Activated CD4-positive, alpha-beta T cell treated with anti-CD3 and anti-CD28 coated beads, Interleukin-2, amount 10 ng/mL, durations not matched to agents 24 days and 14 days (primary cell): ENCODE measurements around the gene BACH2. TPM values are rescaled to one million over a fixed set of nuclear protein-coding genes. Genes with fewer than 3 reads are reported as not detected.
A peak's percentile ranks its signal among the peaks of the same experiment; 100 is the strongest.

Experiments
- DNase-seq: peaks from one replicate; pipeline ENCODE4 v3.0.0; 2022
- H3K27ac Mint-ChIP-seq: one replicate; pipeline ENCODE4 v1.8.0; 2022; ENCODE audit warnings: mild to moderate bottlenecking, mixed read lengths
- H3K27me3 Mint-ChIP-seq: one replicate; pipeline ENCODE4 v1.8.0; 2022; ENCODE audit warnings: mixed read lengths
- H3K36me3 Mint-ChIP-seq: one replicate; pipeline ENCODE4 v1.8.0; 2022; ENCODE audit warnings: low read depth, mild to moderate bottlenecking, mixed read lengths
- H3K4me1 Mint-ChIP-seq: one replicate; pipeline ENCODE4 v1.8.0; 2021; ENCODE audit warnings: mixed read lengths
- H3K4me3 Mint-ChIP-seq: one replicate; pipeline ENCODE4 v1.8.0; 2022; ENCODE audit warnings: mild to moderate bottlenecking, moderate library complexity, mixed read lengths
- H3K9me3 Mint-ChIP-seq: one replicate; pipeline ENCODE4 v1.8.0; 2021; ENCODE audit warnings: mixed read lengths
- intact Hi-C: fragments of 100-400 bp; cut with micrococcal nuclease; formaldehyde crosslinking; loops from one replicate; pipeline ENCODE4 v1.15.1; 2023
- total RNA-seq: library from RNA; stranded (reverse); gene quantifications from 2 replicates; pipeline ENCODE4 v1.2.3, GENCODE V29; 2022

The BACH2 gene
- total RNA-seq, 1 donor from 2014 or later: 69.2 TPM

DNA sequence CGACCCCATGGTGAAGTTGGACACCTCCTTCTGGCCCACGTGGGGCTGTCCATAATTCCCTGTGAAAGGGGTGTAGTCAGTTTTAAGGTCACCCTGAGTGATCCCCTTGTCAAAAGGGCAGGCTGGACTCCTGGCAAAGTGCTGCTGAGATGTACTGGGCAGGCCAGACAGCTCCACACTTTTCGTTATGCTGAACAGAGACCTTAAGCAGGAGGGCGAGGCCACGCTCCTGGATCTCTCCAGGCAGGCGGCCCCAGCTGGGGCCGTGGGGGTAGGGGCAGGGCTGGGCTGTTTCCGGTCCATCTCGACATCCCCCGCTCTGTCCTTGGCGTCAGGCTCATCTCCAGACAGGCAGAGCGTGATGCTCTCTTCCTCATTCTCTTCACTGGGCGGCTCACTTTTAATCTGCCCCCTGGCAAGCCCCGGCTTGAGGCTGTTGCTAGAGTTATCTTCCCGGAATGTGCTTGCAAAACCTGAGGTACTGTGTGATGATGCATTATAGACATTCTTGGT, 345.7 kb downstream of the BACH2 start:
- H3K9me3 Mint-ChIP-seq: no peaks in the 10 kb centered on the region
- no peak for DNase-seq
- no peak overlapping the region for H3K27ac Mint-ChIP-seq
- H3K4me3 Mint-ChIP-seq: no peak overlapping the region
- H3K4me1 Mint-ChIP-seq: peaks cover 61% of the 10 kb centered on the region
- H3K36me3 Mint-ChIP-seq: peaks cover 73% of the 10 kb centered on the region
- intact Hi-C loops: loop anchor here (5.0 kb wide), 1 partner anchor 56 kb away; no protein-coding TSS in a partner anchor
- H3K27me3 Mint-ChIP-seq: no peaks in the 10 kb centered on the region

DNA sequence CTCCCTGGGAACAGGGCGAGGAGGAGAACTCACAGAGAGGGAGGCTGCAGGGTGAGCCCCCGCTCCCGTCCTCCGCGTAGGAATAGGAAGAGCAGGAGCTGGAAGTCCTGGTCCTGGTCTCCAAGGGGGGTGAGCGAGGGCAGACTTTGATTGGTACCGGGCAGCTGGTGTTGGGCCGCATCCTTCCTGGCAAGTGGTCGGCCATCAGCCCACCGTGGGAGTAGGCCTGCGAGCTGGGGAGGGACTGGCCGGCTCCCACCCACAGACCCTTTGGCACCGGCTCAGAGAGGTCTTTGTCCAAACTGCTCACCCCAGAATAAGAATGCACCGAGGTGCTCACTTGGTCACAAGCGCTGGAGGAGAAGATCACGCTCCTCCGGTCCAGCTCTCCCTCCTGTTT, 346.2 kb downstream of the BACH2 start:
- Mint-ChIP-seq H3K4me1 (peaks cover 61% of the 10 kb centered on the region), H3K27ac (no peak overlapping the region), H3K4me3 (no peak overlapping the region), H3K27me3 (no peaks in the 10 kb centered on the region), H3K9me3 (no peaks in the 10 kb centered on the region), H3K36me3 (peaks cover 73% of the 10 kb centered on the region)
- DNase-seq: no peak
- intact Hi-C loops: loop anchor here (5.0 kb wide), 1 partner anchor 57 kb away; no protein-coding TSS in a partner anchor

DNA sequence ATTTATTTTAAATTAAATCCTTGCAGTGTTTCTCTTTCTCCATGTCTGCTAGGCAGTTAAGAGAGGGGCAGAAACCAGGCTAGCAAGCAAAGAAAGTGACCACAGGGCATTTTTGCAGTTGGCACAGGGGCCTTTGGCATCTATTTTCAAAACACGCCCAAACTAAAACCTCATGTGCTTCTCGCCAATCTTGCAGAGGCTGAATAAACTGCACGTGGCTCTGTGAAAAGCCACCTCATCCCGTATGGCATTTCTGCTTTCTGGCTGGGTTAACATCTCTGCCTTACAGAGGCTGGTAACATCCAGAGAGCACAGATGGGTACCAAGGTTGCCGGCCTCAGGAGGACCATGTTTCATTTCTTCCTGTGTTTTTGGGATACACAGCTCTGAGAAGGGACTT, 347.8 kb downstream of the BACH2 start:
- Mint-ChIP-seq H3K36me3 (peaks cover 78% of the 10 kb centered on the region), H3K27ac (no peak overlapping the region), H3K27me3 (no peaks in the 10 kb centered on the region), H3K4me3 (no peak overlapping the region), H3K9me3 (no peaks in the 10 kb centered on the region), H3K4me1 (peaks cover 56% of the 10 kb centered on the region)
- no peak for DNase-seq
- intact Hi-C loops: no loop called here

DNA sequence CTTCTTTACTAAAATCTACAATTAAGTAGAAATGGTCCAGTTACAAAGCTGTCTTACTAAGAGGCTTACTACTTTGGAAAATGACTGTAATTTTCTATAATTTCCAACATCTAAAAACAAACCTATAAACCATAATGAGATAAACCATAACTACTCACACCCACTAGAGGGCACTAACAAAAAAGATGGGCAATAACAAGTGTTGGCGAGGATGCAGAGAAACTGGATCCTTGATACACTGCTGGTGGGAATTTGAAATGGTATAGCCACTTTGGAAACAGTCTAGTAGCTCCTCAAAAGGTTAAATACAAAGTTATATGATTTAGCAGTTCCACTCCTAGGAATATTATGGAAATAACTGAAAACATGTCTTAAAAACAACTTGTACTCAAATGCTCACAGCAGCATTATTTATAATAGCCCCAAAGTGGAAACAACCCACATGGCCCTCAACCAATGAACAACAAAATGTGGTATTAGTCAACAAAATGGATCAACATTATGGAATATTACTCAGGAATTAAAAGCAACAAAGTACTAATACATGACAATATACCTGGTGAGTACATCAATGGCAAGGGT, 351.7 kb downstream of the BACH2 start:
- no peak for DNase-seq
- Mint-ChIP-seq H3K27ac (peak overlapping the region; percentile 11), H3K27me3 (no peaks in the 10 kb centered on the region), H3K9me3 (no peaks in the 10 kb centered on the region), H3K36me3 (peaks cover 77% of the 10 kb centered on the region), H3K4me1 (peaks cover 49% of the 10 kb centered on the region), H3K4me3 (no peak overlapping the region)
- intact Hi-C loops: loop anchor here (1.0 to 2.0 kb wide), 2 partner anchors 8 to 42 kb away; no protein-coding TSS in a partner anchor

GRCh38 chr6:89944181-89944755, 352.4 kb downstream of the BACH2 start:
- intact Hi-C loops: loop anchor here (2.0 kb wide), 1 partner anchor 43 kb away; no protein-coding TSS in a partner anchor
- H3K27ac Mint-ChIP-seq: peak overlapping the region; percentile 7
- H3K4me1 Mint-ChIP-seq: peaks cover 42% of the 10 kb centered on the region

GRCh38 chr6:89942601-89943000, 354.0 kb downstream of the BACH2 start:
- no peaks in the 10 kb centered on the region for H3K27me3 Mint-ChIP-seq
- H3K27ac Mint-ChIP-seq: no peak overlapping the region
- peaks cover 79% of the 10 kb centered on the region for H3K36me3 Mint-ChIP-seq
- H3K4me3 Mint-ChIP-seq: no peak overlapping the region
- peaks cover 46% of the 10 kb centered on the region for H3K4me1 Mint-ChIP-seq
- intact Hi-C loops: no loop called here
- no peak for DNase-seq
- H3K9me3 Mint-ChIP-seq: no peaks in the 10 kb centered on the region

More at GRCh38 chr6:89944181-89944755, 352.4 kb downstream of the BACH2 start:
- Mint-ChIP-seq H3K36me3 (peaks cover 72% of the 10 kb centered on the region), H3K4me3 (no peak overlapping the region), H3K27me3 (no peaks in the 10 kb centered on the region), H3K9me3 (no peaks in the 10 kb centered on the region)
- DNase-seq: no peak

DNA sequence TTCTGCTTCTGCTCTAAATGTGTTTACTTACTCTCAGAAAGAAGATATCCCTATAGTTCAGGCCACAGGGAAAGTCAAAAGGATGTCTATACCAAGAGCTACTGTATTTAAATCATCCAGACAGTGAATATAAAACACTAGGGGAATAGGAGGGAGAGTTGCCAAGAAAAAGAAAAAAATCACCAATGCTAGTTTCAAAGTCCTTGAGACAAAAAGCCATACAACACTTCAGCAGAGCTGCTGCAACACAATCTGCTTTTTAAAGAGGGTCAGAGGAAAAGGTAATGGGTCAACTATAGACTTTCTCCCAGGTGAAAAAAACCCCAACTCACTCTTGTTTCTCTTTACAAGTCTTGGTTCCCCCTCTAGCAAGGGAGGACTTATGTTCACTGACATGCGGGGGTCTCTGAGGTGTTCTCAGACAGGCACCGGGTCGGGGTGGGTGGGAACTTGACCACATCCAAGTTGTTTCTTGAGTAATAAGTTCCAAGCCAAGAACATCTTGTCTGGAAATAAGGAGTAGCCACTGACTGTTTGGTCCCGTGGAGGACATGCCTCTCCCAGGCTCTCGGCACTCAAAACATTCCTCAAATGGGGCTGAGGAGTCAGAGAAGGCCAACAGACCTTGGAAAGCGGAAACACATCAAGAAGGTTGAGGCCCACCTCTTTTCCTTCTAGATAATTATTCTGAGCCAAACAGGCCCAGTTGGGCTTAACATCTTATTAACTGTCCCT, 354.7 kb downstream of the BACH2 start:
- Mint-ChIP-seq H3K36me3 (peaks cover 81% of the 10 kb centered on the region), H3K4me3 (no peak overlapping the region), H3K4me1 (peaks cover 43% of the 10 kb centered on the region), H3K27me3 (no peaks in the 10 kb centered on the region), H3K27ac (peak overlapping the region; percentile 29), H3K9me3 (no peaks in the 10 kb centered on the region)
- DNase-seq: no peak
- intact Hi-C loops: loop anchor here (2.0 kb wide), 2 partner anchors 235 to 451 kb away; no protein-coding TSS in a partner anchor

DNA sequence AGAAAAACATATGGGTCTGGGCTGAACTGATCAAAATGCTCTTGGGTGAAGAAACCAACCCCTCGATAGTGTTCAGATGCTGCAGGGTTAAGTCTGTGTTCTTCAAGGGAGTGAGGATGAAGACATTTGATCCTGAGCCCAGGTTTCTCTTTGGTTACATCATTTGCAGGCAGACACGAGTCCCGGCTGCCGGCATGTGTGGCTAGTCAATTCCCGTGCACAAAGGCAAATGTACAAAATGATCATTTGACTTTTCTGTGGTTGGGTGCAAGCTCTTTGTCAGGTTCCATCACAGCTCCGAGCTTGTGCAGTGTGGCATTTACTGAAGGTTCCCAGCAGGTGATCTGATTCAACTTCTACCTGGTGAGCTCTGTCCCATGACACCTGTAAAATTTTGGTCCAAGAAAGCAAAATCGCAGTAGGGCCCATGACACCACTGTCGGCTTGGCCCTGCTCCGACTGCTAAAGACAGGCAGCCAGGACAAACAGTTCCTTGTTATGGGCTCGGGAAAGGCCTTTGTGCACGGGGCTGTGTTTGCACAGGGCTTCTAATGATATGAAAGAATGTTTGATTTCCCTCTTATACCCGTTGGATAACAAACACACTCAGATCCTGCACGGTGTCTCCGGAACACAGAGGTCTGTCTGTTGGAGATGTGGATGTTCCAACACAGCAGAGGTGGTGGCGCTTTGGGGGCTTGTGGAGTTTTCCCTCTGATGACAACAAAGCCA, 355.4 kb downstream of the BACH2 start:
- intact Hi-C loops: loop anchor here (2.0 kb wide), 2 partner anchors 236 to 452 kb away; no protein-coding TSS in a partner anchor

GRCh38 chr6:89940225-89941027, 356.2 kb downstream of the BACH2 start:
- intact Hi-C loops: loop anchor here (1.0 to 2.0 kb wide), 5 partner anchors 140 to 539 kb away; no protein-coding TSS in a partner anchor
- H3K27me3 Mint-ChIP-seq: no peaks in the 10 kb centered on the region
- H3K9me3 Mint-ChIP-seq: no peaks in the 10 kb centered on the region
- peaks cover 34% of the 10 kb centered on the region for H3K4me1 Mint-ChIP-seq
- peak overlapping the region; percentile 41 for H3K27ac Mint-ChIP-seq
- peak; percentile 91 for DNase-seq
- no peak overlapping the region for H3K4me3 Mint-ChIP-seq
- peaks cover 80% of the 10 kb centered on the region for H3K36me3 Mint-ChIP-seq

More for the DNA sequence above, 355.4 kb downstream of the BACH2 start:
- Mint-ChIP-seq H3K4me3 (no peak overlapping the region), H3K4me1 (peaks cover 40% of the 10 kb centered on the region), H3K27me3 (no peaks in the 10 kb centered on the region), H3K36me3 (peaks cover 80% of the 10 kb centered on the region), H3K27ac (peak overlapping the region; percentile 41), H3K9me3 (no peaks in the 10 kb centered on the region)
- DNase-seq: no peak

- peaks cover 25% of the 10 kb centered on the region for H3K4me1 Mint-ChIP-seq
- peaks cover 78% of the 10 kb centered on the region for H3K36me3 Mint-ChIP-seq
- H3K27me3 Mint-ChIP-seq: no peaks in the 10 kb centered on the region
- no peak overlapping the region for H3K27ac Mint-ChIP-seq
- intact Hi-C loops: no loop called here
- DNase-seq: no peak
- H3K9me3 Mint-ChIP-seq: no peaks in the 10 kb centered on the region
- H3K4me3 Mint-ChIP-seq: no peak overlapping the region
Observed at GRCh38 chr6:89939144-89939543, 357.5 kb downstream of the BACH2 start.

- H3K9me3 Mint-ChIP-seq: no peaks in the 10 kb centered on the region
- DNase-seq: no peak
- peaks cover 76% of the 10 kb centered on the region for H3K36me3 Mint-ChIP-seq
- intact Hi-C loops: no loop called here
- no peak overlapping the region for H3K27ac Mint-ChIP-seq
- no peak overlapping the region for H3K4me3 Mint-ChIP-seq
- H3K27me3 Mint-ChIP-seq: no peaks in the 10 kb centered on the region
- peaks cover 30% of the 10 kb centered on the region for H3K4me1 Mint-ChIP-seq
Observed at GRCh38 chr6:89938014-89938413, 358.6 kb downstream of the BACH2 start.

- peaks cover 78% of the 10 kb centered on the region for H3K36me3 Mint-ChIP-seq
- intact Hi-C loops: no loop called here
- peak overlapping the region; percentile 52 for H3K27ac Mint-ChIP-seq
- H3K4me1 Mint-ChIP-seq: peaks cover 20% of the 10 kb centered on the region
- no peak for DNase-seq
- no peak overlapping the region for H3K4me3 Mint-ChIP-seq
- no peaks in the 10 kb centered on the region for H3K27me3 Mint-ChIP-seq
- H3K9me3 Mint-ChIP-seq: no peaks in the 10 kb centered on the region
Observed at GRCh38 chr6:89936177-89936576, 360.5 kb downstream of the BACH2 start.
